Pancreas (tissue), 10 donors: ENCODE measurements around the gene APOBEC3H. TPM values are rescaled to one million over a fixed set of nuclear protein-coding genes. Genes with fewer than 3 reads are reported as not detected.

ENCODE experiments used
- ATAC-seq, 4 donors: fragments of 200-7000 bp; cut with Tn5 transposase; one replicate each; pipeline versions ENCODE4 v1.8.0 to v1.9.1; 2020; ENCODE audit warnings: mild to moderate bottlenecking in 4 of 4, moderate library complexity in 4 of 4
- DNase-seq, 6 donors: peaks; one replicate each; pipeline ENCODE4 v3.0.0-alpha.2; 2020
- FAIRE-seq: peaks from 2 replicates; lab custom pipeline; 2012; peaks lifted over from hg19 to GRCh38; lab: Jason Lieb, UNC
- H3K27ac ChIP-seq, 4 donors: fragments of 200-600 bp; sonication (generic); 1 replicate in 3 of 4; 2 replicates in 1 of 4; pipeline versions ENCODE4 v1.5.0 to v1.8.0; 2020
- H3K27me3 ChIP-seq, 4 donors: fragments of 200-600 bp; one replicate each; pipeline ENCODE4 v1.8.0; 2021
- H3K36me3 ChIP-seq, 3 donors: fragments of 200-600 bp; sonication (generic) in 1 of 3; one replicate each; pipeline versions ENCODE4 v1.5.0 to v1.8.0; 2020 to 2021
- H3K4me1 ChIP-seq, 3 donors: fragments of 200-600 bp; one replicate each; pipeline ENCODE4 v1.8.0; 2021
- H3K4me3 ChIP-seq, 4 donors: fragments of 200-600 bp; sonication (generic) in 2 of 4; one replicate each; pipeline versions ENCODE4 v1.5.0 to v1.8.0; 2020 to 2021
- H3K9me3 ChIP-seq, 4 donors: fragments of 200-600 bp; one replicate each; pipeline ENCODE4 v1.8.0; 2021
- CTCF ChIP-seq, 4 donors: fragments of 200-600 bp; sonication (generic) in 3 of 4; IDR thresholded peaks; one replicate each; pipeline versions ENCODE4 v1.5.0 to v1.8.0; 2021; ENCODE audit warnings: antibody characterized with exemption in 4 of 4
- WGBS, 2 donors: extraction: QIAGEN DNeasy Blood & Tissue Kit; methylation state at CpG; one replicate each; pipeline ENCODE4 v1.1.7; 2013; 5-methylcytosine and 5-hydroxymethylcytosine counted together
- intact Hi-C, 3 donors: fragments of 100-400 bp; cut with DNase I; formaldehyde crosslinking; loops; one replicate each; pipeline versions ENCODE4 v1.11.1 to v1.14.2; 2022
- polyA plus RNA-seq, 2 donors: library from polyadenylated mRNA; stranded (reverse); fragments of 200-250 nt; gene quantifications; one replicate each; pipeline ENCODE4 v1.2.3, GENCODE V29; 2013
- total RNA-seq, 6 donors: library from RNA; stranded (reverse); fragmentation: NEBNext Ultra II Directional in 4 of 6; extraction: Animal tissue kit (Norgen Biotek cat#: 25700) in 4 of 6; gene quantifications; one replicate each; pipeline versions ENCODE4 v1.2.1 to v1.2.4, GENCODE V29; 2021 to 2023
- donor health status: healthy with polysubstance abuse.
- donor health status: DM: no; HTN: no; CAD: no; lungs with moderate emphysema.
- donor health status: DM: no; HTN: no; CAD: no.
- donor health status: control.
- donor health status: control.
- donor health status: Bipolar disorder and iron deficiency.
- donor health status: DM: yes; HTN: yes; CAD: no.
- donor health status: DM: no; HTN: no; CAD: no.
- donor health status: DM: no; HTN: no; CAD: no.
- donor health status: DM: yes; HTN: yes; CAD: no.

The APOBEC3H gene
- total and polyA plus RNA-seq, 8 donors, result 0.14 to 0.21 (median 0.16) TPM; not detected in 4

DNA sequence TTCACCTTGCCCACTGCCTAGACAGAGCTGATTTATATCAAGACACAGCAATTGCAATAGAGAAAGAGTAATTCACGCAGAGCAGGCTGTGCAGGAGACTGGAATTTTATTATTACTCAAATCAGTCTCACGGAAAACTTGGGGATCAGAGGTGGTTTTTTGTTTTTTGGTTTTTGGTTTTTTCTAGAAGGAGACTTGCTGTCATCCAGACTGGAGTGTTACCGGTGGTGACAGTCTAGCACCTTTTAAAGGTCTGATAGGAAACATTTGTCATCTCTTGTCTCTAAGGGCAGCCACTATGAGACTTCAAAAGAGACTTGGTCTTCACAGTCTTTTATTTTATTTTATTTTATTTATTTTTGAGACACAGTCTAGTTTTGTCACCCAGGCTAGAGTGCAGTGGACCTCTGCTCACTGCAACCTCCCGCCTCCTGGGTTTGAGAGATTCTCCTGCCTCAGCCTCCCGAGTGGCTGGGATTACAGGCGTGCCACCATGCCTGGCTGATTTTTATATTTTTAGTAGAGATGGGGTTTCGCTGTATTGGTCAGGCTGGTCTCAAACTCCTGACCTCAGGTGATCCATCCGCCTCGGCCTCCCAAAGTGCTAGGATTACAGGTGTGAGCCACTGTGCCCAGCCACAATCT is 19.1 kb downstream of the APOBEC3H start:
- Histone ChIP-seq H3K4me3 (no peak overlapping the region), H3K27me3 (peaks cover 0 to 3% (median 0%) of the 10 kb centered on the region in 4 donors), H3K27ac (no peak overlapping the region), H3K9me3 (no peaks in the 10 kb centered on the region), H3K36me3 (no peaks in the 10 kb centered on the region), H3K4me1 (no peaks in the 10 kb centered on the region)
- no peak for TF ChIP-seq CTCF (IDR thresholded peaks at IDR 0.05)
- DNase-seq (no peak), ATAC-seq (no peak), FAIRE-seq (no peak)
- intact Hi-C loops, result loop anchor here in 2 of 3 donors (10.0 kb wide), 2 partner anchors 111 to 251 kb away; no protein-coding TSS in a partner anchor
- WGBS, 2 donors, result 76 to 79% methylated on average over 9 of the region's 9 CpGs

DNA sequence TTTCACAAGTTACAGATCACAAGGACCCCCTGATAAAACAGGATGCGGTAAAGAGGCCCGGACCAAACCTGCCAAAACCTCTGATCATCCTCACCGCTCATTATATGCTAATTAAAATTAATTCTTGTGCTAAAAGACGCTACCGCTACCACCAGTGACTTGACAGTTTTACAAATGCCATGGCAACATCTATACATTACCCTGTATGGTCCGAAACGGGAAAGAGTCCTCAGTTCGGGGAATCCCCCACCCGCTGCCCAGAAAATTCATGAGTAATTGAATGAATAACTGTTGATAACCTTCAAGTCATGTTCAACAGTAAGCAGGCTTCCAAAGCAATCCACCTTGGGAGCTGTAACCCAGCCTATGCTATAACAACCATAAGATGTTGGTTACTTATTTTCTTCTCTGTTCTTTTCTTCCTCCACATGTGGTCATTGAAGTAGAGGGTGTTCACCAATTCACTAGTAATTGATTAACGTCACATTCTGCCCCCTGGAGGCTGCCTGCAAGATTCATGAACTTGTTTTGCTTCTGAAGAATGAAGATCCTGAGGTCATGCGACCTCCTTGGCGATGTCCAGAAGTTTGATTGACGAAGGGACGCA is 20.6 kb downstream of the APOBEC3H start:
- no peaks in the 10 kb centered on the region for H3K9me3 ChIP-seq
- peak in 3 of 4 donors; percentile 18 to 27 (median 23) for TF ChIP-seq CTCF (IDR thresholded peaks at IDR 0.05)
- ATAC-seq (peak in 3 of 4 donors; percentile 69 to 84 (median 71)), DNase-seq (peak in 3 of 6 donors; percentile 39 to 55 (median 54)), FAIRE-seq (no peak)
- H3K27me3 ChIP-seq, result peaks cover 0 to 3% (median 0%) of the 10 kb centered on the region in 4 donors
- no peak overlapping the region for H3K4me3 ChIP-seq
- 45 to 54% methylated on average over 14 of the region's 14 CpGs for WGBS, 2 donors
- no peaks in the 10 kb centered on the region for H3K4me1 ChIP-seq
- H3K27ac ChIP-seq, result no peak overlapping the region
- no peaks in the 10 kb centered on the region for H3K36me3 ChIP-seq
- intact Hi-C loops, result loop anchor here in 2 of 3 donors (10.0 kb wide), 2 partner anchors 113 to 253 kb away; no protein-coding TSS in a partner anchor

DNA sequence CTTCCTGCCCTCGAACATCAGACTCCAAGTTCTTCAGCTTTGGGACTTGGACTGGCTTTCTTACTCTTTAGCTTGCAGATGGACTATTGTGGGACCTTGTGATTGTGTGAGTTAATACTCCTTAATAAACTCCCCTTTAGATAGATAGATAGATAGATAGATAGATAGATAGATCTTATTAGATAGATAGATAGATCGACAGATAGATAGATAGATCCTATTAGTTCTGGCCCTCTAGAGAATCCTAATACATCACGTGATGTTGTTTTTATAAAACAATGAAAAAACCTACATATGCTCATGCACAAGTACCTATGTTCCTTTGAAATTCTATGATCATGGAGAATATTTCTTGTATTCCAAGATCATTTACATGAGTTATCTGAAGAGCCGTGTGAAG is 23.9 kb downstream of the APOBEC3H start:
- FAIRE-seq (no peak), ATAC-seq (no peak), DNase-seq (no peak)
- Histone ChIP-seq H3K4me1 (no peaks in the 10 kb centered on the region), H3K27ac (no peak overlapping the region), H3K9me3 (no peaks in the 10 kb centered on the region), H3K27me3 (peaks cover 0 to 3% (median 0%) of the 10 kb centered on the region in 4 donors), H3K36me3 (no peaks in the 10 kb centered on the region), H3K4me3 (no peak overlapping the region)
- intact Hi-C loops, result loop anchor here in 1 of 3 donors (10.0 kb wide), 1 partner anchor 256 kb away; no protein-coding TSS in a partner anchor
- no peak for TF ChIP-seq CTCF (IDR thresholded peaks at IDR 0.05)
- WGBS, 2 donors, result 55 to 67% methylated on average over 4 of the region's 4 CpGs

- peak in 1 of 6 donors; percentile 18 for DNase-seq
- Histone ChIP-seq H3K4me1 (no peaks in the 10 kb centered on the region), H3K9me3 (no peaks in the 10 kb centered on the region), H3K27ac (no peak overlapping the region), H3K36me3 (no peaks in the 10 kb centered on the region), H3K4me3 (no peak overlapping the region), H3K27me3 (no peaks in the 10 kb centered on the region)
- intact Hi-C loops, result loop anchor here in 1 of 3 donors (10.0 kb wide), 1 partner anchor 258 kb away; no protein-coding TSS in a partner anchor
- no peak for ATAC-seq
- no peak for FAIRE-seq
- TF ChIP-seq CTCF (IDR thresholded peaks at IDR 0.05), result no peak
- 88% methylated on average over 17 of the region's 17 CpGs for WGBS, 2 donors
Measured at GRCh38 chr22:39122772-39123470, 25.9 kb downstream of the APOBEC3H start.
